HTERT RPE-1 (cell line): ENCODE measurements around the gene WDR86.

ENCODE experiments used
- in situ Hi-C: fragments of 300-500 bp; cut with MboI; formaldehyde crosslinking; loops from 4 replicates; pipeline ENCODE4 v1.14.3; 2020; ENCODE audit warnings: low sequenced_read_pairs

The WDR86 gene

GRCh38 chr7:151440799-151441445, 31.1 kb upstream of the WDR86 start:
- in situ Hi-C loops = no loop called here

GRCh38 chr7:151439855-151440798, 30.3 kb upstream of the WDR86 start, which contains the start of gene CRYGN:
TSS of gene CRYGN (minus strand) at chr7:151440141. CDS start at chr7:151439917, 224 bp downstream.
- in situ Hi-C loops = no loop called here

- in situ Hi-C loops = no loop called here
These were observed 29.2 kb upstream of the WDR86 start for GRCh38 chr7:151438864-151439601.

- in situ Hi-C loops = no loop called here
These were observed 28.2 kb upstream of the WDR86 start for GRCh38 chr7:151437866-151438516.

- in situ Hi-C loops = no loop called here
These were observed 27.3 kb upstream of the WDR86 start for GRCh38 chr7:151437159-151437553.

GRCh38 chr7:151436446-151437158, 26.8 kb upstream of the WDR86 start:
- in situ Hi-C loops = no loop called here

- in situ Hi-C loops = no loop called here
These were observed 26.1 kb upstream of the WDR86 start for GRCh38 chr7:151435971-151436370.

GRCh38 chr7:151435103-151435916, 25.5 kb upstream of the WDR86 start:
- in situ Hi-C loops = no loop called here

GRCh38 chr7:151434549-151434948, 24.7 kb upstream of the WDR86 start:
- in situ Hi-C loops = no loop called here

- in situ Hi-C loops = no loop called here
These were observed 24.0 kb upstream of the WDR86 start for GRCh38 chr7:151433721-151434400.

GRCh38 chr7:151432658-151433521, 23.1 kb upstream of the WDR86 start:
- in situ Hi-C loops = no loop called here

GRCh38 chr7:151431768-151432311, 22.0 kb upstream of the WDR86 start:
- in situ Hi-C loops = no loop called here

GRCh38 chr7:151431281-151431767, 21.5 kb upstream of the WDR86 start:
- in situ Hi-C loops = no loop called here

- in situ Hi-C loops = no loop called here
These were observed 20.8 kb upstream of the WDR86 start for GRCh38 chr7:151430391-151431205.

- in situ Hi-C loops = no loop called here
These were observed 19.9 kb upstream of the WDR86 start for GRCh38 chr7:151429560-151430331.

GRCh38 chr7:151429237-151429559, 19.4 kb upstream of the WDR86 start:
- in situ Hi-C loops = no loop called here
